ENCODE measurements around the gene BLNK. TPM values are rescaled to one million over a fixed set of nuclear protein-coding genes. Genes with fewer than 3 reads are reported as not detected.

The BLNK gene
- total and polyA plus RNA-seq, 7 donors: 0.15 to 3.7 (median 1.1) TPM

- H3K4me3 ChIP-seq: peak overlapping the region; percentile 41
- ATAC-seq: no peak
- 94 to 96% (median 95%) methylated on average over 2 of the region's 2 CpGs for WGBS, 3 donors
- peaks cover 7% of the 10 kb centered on the region for H3K4me1 ChIP-seq
- intact Hi-C loops (cut with DNase I): no loop called here
- H3K36me3 ChIP-seq (ENCODE audit: insufficient read depth in 1 of 2, low read depth in 1 of 2): no peaks in the 10 kb centered on the region
- TF ChIP-seq CTCF (IDR thresholded peaks at IDR 0.05): no peak
- no peaks in the 10 kb centered on the region for H3K27me3 ChIP-seq (ENCODE audit: insufficient read depth in 3 of 3, low read length in 2 of 3)
- peak overlapping the region; percentile 60 for H3K27ac ChIP-seq
- no peaks in the 10 kb centered on the region for H3K9me3 ChIP-seq
- no peak for DNase-seq
Measured at GRCh38 chr10:96270571-96270970, 798 bp downstream of the BLNK start.

GRCh38 chr10:96269438-96270300 is 1.7 kb downstream of the BLNK start:
- intact Hi-C loops (cut with DNase I): no loop called here
- TF ChIP-seq CTCF (IDR thresholded peaks at IDR 0.05): no peak
- WGBS, 3 donors: 82 to 92% (median 90%) methylated on average over 6 of the region's 6 CpGs
- ATAC-seq (no peak), DNase-seq (no peak)
- no peak overlapping the region for H3K27ac ChIP-seq
- H3K4me3 ChIP-seq: peak overlapping the region; percentile 41
- H3K36me3 ChIP-seq (ENCODE audit: insufficient read depth in 1 of 2, low read depth in 1 of 2): no peaks in the 10 kb centered on the region
- no peaks in the 10 kb centered on the region for H3K9me3 ChIP-seq
- H3K4me1 ChIP-seq: peaks cover 7% of the 10 kb centered on the region
- no peaks in the 10 kb centered on the region for H3K27me3 ChIP-seq (ENCODE audit: insufficient read depth in 3 of 3, low read length in 2 of 3)

DNA sequence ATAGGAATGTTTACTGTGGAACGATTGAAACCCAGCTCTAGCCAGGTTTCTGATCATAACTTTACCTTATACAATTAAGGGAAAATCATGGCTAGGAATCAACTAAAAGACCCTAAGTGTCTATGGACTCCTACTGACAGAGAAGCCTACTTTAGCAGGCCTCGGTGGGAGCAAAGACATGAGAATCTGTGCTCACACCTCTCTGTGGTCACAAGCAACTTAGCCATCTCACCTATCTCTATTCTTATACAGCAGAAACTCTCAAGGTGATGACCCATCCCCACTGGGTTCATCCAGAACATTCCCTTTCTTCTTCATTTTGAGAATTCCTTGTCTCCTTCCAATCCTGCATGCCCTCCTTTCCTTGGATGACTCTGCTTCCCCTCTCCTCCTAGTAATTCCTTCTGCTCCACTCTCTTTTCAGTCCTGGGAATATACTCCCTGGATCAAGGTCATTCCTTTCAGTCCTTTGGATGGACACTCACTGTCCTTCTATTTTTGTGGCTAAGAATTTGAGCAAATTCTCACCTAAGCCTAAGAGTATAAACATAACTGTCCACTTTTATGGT is 2.9 kb downstream of the BLNK start:
- H3K4me1 ChIP-seq: peaks cover 7% of the 10 kb centered on the region
- no peak overlapping the region for H3K27ac ChIP-seq
- H3K4me3 ChIP-seq: no peak overlapping the region
- no peak for DNase-seq
- ATAC-seq: no peak
- 89 to 93% (median 91%) methylated on average over 2 of the region's 2 CpGs for WGBS, 3 donors
- TF ChIP-seq CTCF (IDR thresholded peaks at IDR 0.05): no peak
- H3K27me3 ChIP-seq (ENCODE audit: insufficient read depth in 3 of 3, low read length in 2 of 3): no peaks in the 10 kb centered on the region
- H3K9me3 ChIP-seq: no peaks in the 10 kb centered on the region
- no peaks in the 10 kb centered on the region for H3K36me3 ChIP-seq (ENCODE audit: insufficient read depth in 1 of 2, low read depth in 1 of 2)
- intact Hi-C loops (cut with DNase I): no loop called here

- WGBS, 3 donors: 71 to 85% (median 83%) methylated on average over 4 of the region's 4 CpGs
- ATAC-seq: no peak
- H3K4me3 ChIP-seq: no peak overlapping the region
- peaks cover 7% of the 10 kb centered on the region for H3K4me1 ChIP-seq
- H3K9me3 ChIP-seq: no peaks in the 10 kb centered on the region
- TF ChIP-seq CTCF (IDR thresholded peaks at IDR 0.05): no peak
- no peaks in the 10 kb centered on the region for H3K27me3 ChIP-seq (ENCODE audit: insufficient read depth in 3 of 3, low read length in 2 of 3)
- H3K27ac ChIP-seq: no peak overlapping the region
- intact Hi-C loops (cut with DNase I): no loop called here
- no peak for DNase-seq
- H3K36me3 ChIP-seq (ENCODE audit: insufficient read depth in 1 of 2, low read depth in 1 of 2): no peaks in the 10 kb centered on the region
Measured at GRCh38 chr10:96267234-96267705, 4.1 kb downstream of the BLNK start.

All from psoas muscle (tissue), 8 donors.